Stimulated activated CD8-positive, alpha-beta memory T cell treated with anti-CD3 and anti-CD28 coated beads, Interleukin-4, amount 100 ng/mL, for 4 hours (primary cell): Measurements from ENCODE around the gene UQCR11.

ENCODE experiments used
- DNase-seq, 2 donors: peaks; one replicate each; pipeline ENCODE4 v3.0.0-alpha.2; 2020; ENCODE audit warnings: low read depth in 2 of 2, low spot score in 1 of 2

Gene UQCR11

GRCh38 chr19:1592024-1592754 lies 13.1 kb downstream of the UQCR11 start:
- peak; percentile 45 to 68 for DNase-seq

DNA sequence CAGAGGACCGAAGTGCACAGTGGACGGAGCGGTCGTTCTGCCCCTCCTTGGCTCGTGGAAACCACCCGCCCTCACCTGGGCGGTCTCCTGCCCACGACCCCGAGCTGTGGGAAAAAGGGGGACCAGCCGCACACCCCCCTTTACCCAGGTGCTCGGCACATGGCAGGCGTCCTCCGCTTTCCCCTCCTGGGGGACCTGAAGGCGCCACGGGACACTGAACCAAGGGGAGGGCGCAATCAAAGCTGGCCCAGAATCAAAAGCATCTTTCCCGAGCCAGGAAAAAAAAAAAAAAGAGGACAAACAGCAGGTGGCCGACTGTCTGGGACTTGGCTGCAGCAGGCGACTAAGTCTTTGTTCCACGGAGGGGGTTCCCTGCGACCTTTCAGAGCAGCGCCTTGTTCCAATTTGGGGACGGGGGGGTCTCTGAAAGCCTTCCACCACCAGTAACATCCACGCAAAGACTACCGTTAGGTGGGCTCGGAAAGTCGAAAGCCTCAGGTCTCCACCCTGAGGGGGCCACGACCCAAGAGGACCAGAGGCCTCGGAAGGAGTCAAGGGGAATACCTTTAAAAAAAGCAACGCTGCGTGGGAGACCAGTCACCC lies 13.7 kb downstream of the UQCR11 start:
- DNase-seq, result no peak

DNA sequence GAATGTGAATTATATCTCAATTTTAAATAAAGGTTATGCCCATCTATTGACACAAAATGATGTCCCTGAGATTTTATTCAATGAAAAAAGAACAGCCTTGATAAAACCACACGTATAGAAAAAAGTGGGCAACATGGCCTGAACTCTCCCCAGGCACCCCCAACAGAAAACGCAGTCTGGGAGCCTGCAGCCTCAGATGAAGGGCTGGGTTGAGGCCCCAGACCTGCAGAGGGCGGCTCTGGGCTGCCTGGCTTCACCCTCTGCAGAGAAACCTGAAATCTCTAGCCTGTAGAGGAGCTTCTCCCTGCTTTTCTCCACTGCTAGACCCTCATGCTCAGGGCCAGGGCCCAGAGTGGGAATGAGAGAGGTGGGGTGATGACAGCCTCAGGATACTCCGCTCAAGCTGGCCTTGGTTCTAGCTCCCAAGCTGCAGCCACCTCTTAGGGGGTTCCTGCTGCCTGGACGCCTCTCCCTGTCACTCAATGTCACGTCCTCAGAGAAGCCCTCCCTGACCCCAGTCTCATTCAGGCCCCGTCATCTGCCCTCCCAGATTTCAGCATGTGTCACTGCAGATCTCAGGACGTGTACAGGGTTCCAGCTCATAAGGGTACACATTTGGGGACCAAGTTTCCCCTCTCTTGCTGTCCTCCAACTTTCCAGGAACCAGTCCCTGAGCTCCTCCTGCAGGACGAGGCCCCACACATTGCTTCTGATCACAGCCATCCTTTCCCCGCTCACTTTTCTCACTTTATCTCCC lies 14.4 kb downstream of the UQCR11 start:
- no peak for DNase-seq

DNA sequence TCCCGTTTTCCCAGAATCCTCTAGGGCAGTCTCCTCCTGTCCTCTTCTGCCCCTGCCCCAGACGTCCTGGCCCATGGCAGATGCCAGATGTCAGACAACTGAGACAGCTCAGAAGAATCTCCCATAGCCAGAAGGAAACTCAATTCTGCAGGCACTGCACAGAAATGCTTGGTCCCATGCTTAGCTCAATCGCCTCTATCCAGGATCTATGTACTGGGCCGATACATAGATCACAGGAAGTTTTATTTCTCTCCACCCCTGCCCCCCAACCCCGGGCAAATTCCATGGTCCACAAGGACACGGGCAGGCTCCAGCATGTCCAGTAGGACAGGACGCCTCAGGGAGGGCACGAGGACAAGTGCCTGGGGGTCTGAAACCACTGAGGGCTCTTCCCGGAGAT lies 17.4 kb downstream of the UQCR11 start:
- DNase-seq, result no peak

GRCh38 chr19:1585243-1585580 lies 20.1 kb downstream of the UQCR11 start:
- DNase-seq, result no peak

GRCh38 chr19:1584500-1585242 lies 20.6 kb downstream of the UQCR11 start:
- no peak for DNase-seq

- DNase-seq, result no peak
Measured at GRCh38 chr19:1582201-1582600, 23.1 kb downstream of the UQCR11 start.

DNA sequence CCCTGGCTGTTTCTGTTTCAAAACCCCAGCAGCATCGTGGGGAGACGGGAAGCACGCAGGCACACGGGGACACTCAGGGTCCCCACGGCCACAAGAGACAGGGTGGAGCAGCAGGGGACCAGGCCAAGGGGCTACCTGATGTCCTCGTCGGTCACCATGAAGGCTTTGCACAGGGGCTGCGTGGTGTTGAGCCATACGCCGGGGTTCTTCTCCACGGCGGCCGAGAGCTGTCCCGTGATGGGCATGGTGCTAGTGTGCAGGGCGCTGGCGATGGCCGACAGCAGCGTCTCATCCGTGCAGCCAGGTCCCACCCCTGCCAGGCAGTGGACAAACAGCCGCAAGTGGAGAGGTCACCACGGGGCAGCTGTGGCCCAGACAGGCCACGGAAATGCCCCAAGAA lies 24.3 kb downstream of the UQCR11 start:
- no peak for DNase-seq

DNA sequence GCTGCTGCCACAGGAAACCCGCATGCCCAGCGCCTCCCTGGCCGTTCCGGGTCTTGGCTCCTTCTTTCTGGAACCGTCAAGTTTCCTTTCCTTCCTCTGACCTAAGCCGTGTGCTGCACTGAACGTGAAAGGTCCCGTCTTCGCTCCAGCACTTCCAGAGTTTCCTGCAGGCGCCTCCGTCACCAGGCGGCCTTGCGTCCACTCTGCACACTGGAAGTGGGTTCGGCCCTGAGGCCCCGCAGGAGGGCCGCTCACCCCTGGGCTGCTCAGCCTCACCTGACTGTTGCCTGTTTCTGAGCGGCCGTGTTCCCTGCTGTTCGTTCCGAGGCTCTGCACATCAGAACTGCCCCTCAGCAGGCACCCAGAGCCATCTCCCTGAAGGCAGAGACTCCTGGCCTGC lies 24.9 kb downstream of the UQCR11 start:
- DNase-seq, result no peak

DNA sequence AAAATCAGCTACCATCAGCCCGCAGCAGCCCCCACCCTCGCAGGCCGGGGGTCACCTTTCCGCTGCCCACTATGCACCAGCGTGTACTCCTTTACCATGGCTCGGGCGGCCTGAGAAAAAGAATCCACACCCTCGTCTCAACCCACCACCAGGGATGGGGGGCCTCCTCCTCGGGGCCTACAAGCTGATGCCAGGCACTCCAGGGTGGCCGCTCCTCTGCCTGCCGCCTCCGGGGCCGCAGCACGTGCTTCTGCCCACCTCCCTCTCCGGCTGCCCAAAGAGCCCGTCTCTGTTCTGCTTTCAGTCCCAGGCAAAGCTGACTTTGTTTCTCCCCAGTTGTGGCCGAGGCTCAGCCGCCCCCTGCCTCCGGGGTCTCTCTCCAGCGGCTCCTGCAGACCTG lies 26.0 kb downstream of the UQCR11 start:
- no peak for DNase-seq

DNA sequence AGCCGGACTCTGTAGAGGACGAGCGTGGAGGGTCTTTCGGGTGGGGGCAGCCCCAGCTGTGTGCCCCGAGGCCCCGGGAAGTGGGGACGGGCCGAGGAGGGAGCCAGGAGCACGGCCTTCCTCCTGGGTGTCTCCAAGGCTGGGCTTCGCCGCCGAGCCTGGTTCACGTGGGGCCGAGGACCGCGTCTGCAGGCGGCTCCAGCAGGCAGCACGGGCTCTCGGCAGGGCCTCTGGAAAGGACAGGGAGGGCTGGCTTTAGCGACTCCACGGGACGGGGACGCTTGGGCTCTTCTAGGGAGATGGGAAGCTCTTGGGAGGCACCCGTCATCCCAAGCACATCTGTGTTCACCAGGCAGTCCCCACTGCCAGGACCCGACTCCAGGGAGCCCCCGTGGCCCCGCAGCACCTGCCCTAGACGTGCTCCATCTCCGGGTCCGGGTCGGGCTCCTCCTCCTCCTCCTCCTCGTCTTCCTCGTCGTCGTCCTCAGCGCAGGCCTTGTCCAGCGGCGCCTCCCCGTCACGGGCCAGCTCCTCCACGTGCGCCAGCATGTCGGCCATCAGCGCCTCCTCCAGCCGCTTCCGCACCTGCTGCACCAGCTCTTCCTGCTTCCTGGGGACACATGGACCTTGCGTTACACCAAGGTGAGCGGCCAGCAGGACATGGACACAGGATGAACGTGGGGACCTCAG lies 27.2 kb downstream of the UQCR11 start:
- no peak for DNase-seq

- DNase-seq, result no peak
Measured at GRCh38 chr19:1577090-1577928, 28.0 kb downstream of the UQCR11 start.

DNA sequence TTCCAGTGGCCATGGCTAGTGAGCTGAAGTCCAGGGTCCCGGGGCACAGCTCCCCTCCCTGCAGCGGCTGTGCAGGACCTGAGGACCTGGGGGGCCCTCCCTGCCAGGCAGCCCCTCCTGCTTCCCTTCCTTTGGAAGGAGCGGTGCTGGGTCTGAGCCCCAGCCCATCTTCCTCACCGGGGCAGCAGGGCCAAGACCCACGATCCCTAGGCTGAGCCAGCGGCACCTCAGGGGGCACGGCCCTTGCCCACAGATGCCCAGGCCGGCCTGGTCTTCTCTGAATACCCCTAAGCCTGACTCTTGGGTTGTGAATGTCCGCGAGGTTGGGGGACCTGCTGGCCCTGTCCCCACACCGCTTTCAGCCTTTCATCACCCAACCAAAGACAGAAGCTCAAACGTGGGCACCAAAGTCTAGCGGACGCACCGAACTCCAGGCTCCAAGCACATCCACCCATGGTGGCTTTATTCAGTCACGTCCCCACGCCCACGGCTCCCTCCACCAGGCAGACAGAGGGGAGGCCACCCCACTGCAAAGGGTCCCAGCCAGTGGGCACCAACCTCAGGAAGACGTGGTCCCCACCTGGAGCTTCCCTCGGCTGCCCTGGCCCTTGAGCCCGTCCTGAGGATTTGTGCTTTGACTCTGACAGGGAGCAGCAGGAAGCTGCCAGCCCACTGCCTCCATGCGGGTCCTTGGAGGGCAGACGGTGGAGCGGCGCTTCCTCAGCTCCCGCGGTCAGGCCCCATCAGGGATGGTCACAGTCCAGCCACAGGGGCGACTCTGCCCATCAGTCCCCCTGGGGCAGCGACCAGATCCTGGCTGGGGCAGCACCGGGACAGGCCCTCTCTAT lies 28.8 kb downstream of the UQCR11 start:
- DNase-seq, result no peak

- DNase-seq, result no peak
Measured at GRCh38 chr19:1575323-1576241, 29.7 kb downstream of the UQCR11 start.

GRCh38 chr19:1574354-1575136 lies 30.7 kb downstream of the UQCR11 start:
- no peak for DNase-seq

- DNase-seq, result no peak
Measured at GRCh38 chr19:1572795-1573194, 32.5 kb downstream of the UQCR11 start.

DNA sequence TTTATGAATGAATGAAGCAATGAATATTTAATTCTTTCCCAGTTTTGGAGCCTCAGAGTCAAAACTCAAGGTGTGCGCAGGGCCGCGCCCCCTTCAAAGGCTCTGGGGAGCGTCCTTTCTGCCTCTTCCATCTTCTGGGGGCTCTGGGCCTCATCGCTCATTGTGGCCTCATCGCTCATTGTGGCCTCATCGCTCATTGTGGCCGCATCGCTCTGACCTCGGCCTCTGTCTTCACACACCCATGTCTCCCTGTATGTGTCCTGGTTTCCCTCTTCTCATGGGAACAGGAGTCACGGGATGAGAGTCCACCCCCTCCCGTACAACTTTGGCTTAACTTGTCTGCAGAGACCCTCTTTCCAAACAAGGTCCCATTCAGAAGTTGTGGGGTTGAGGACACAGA lies 33.9 kb downstream of the UQCR11 start:
- DNase-seq, result no peak

GRCh38 chr19:1570836-1571235 lies 34.4 kb downstream of the UQCR11 start:
- no peak for DNase-seq
